Stomach smooth muscle (tissue), 2 donors: Measurements from ENCODE around the gene NME7.
"Not testable (repeated sequence)": the region's sequence is repeated elsewhere in the genome, so short reads cannot be mapped to it uniquely, and the experiment has no call there.

Experiments used
- H3K27ac ChIP-seq: one replicate; pipeline ENCODE4 v1.7.0; 2013; ENCODE audit warnings: mild to moderate bottlenecking, low read length, inconsistent platforms
- H3K27me3 ChIP-seq, 2 donors: one replicate each; pipeline ENCODE4 v1.7.0; 2013; ENCODE audit warnings: low read length in 2 of 2; ENCODE audit not compliant: insufficient read depth in 2 of 2, control insufficient read depth in 1 of 2
- H3K36me3 ChIP-seq, 2 donors: one replicate each; pipeline ENCODE4 v1.7.0; 2013; ENCODE audit warnings: low read length in 2 of 2; ENCODE audit not compliant: control insufficient read depth in 2 of 2, insufficient read depth in 2 of 2
- H3K4me1 ChIP-seq: one replicate; pipeline ENCODE4 v1.7.0; 2013; ENCODE audit warnings: low read length; ENCODE audit not compliant: control insufficient read depth, insufficient read depth
- H3K4me3 ChIP-seq, 2 donors: one replicate each; pipeline ENCODE4 v1.7.0; 2013; ENCODE audit warnings: low read length in 2 of 2
- H3K9ac ChIP-seq, 2 donors: one replicate each; pipeline ENCODE4 v1.7.0; 2013; ENCODE audit warnings: low read length in 2 of 2, mild to moderate bottlenecking in 1 of 2
- H3K9me3 ChIP-seq, 2 donors: one replicate each; pipeline ENCODE4 v1.7.0; 2013; ENCODE audit warnings: low read length in 2 of 2; ENCODE audit not compliant: control insufficient read depth in 2 of 2
- donor health status: healthy.
- donor health status: Pancreatic carcinoma.

NME7 gene

GRCh38 chr1:169305356-169305755, 62.2 kb downstream of the NME7 start:
- Histone ChIP-seq H3K27ac (no peak overlapping the region), H3K4me1 (no peaks in the 10 kb centered on the region), H3K9me3 (no peaks in the 10 kb centered on the region), H3K36me3 (peaks cover 4 to 7% of the 10 kb centered on the region in 2 donors), H3K4me3 (no peak overlapping the region), H3K27me3 (no peaks in the 10 kb centered on the region), H3K9ac (no peak overlapping the region)

GRCh38 chr1:169300854-169301253, 66.7 kb downstream of the NME7 start:
- Histone ChIP-seq H3K27me3 (no peaks in the 10 kb centered on the region), H3K9ac (no peak overlapping the region), H3K9me3 (no peaks in the 10 kb centered on the region), H3K4me3 (no peak overlapping the region), H3K27ac (no peak overlapping the region), H3K36me3 (peaks cover 0 to 4% of the 10 kb centered on the region in 2 donors), H3K4me1 (no peaks in the 10 kb centered on the region)

GRCh38 chr1:169298441-169298840, 69.2 kb downstream of the NME7 start:
- Histone ChIP-seq H3K9me3 (no peaks in the 10 kb centered on the region), H3K27me3 (no peaks in the 10 kb centered on the region), H3K27ac (no peak overlapping the region), H3K4me1 (no peaks in the 10 kb centered on the region), H3K4me3 (no peak overlapping the region), H3K9ac (no peak overlapping the region), H3K36me3 (peaks cover 0 to 4% of the 10 kb centered on the region in 2 donors)

GRCh38 chr1:169295846-169296245, 71.8 kb downstream of the NME7 start:
- Histone ChIP-seq H3K9me3 (no peaks in the 10 kb centered on the region), H3K27me3 (no peaks in the 10 kb centered on the region), H3K27ac (no peak overlapping the region), H3K4me1 (no peaks in the 10 kb centered on the region), H3K9ac (no peak overlapping the region), H3K4me3 (no peak overlapping the region), H3K36me3 (no peaks in the 10 kb centered on the region)

GRCh38 chr1:169295425-169295824, 72.2 kb downstream of the NME7 start:
- Histone ChIP-seq H3K27ac (no peak overlapping the region), H3K36me3 (no peaks in the 10 kb centered on the region), H3K9ac (no peak overlapping the region), H3K27me3 (no peaks in the 10 kb centered on the region), H3K4me1 (no peaks in the 10 kb centered on the region), H3K9me3 (no peaks in the 10 kb centered on the region), H3K4me3 (no peak overlapping the region)

GRCh38 chr1:169289016-169289415, 78.6 kb downstream of the NME7 start:
- Histone ChIP-seq H3K9me3 (no peaks in the 10 kb centered on the region), H3K36me3 (no peaks in the 10 kb centered on the region), H3K27ac (no peak overlapping the region), H3K4me1 (no peaks in the 10 kb centered on the region), H3K4me3 (no peak overlapping the region), H3K27me3 (no peaks in the 10 kb centered on the region), H3K9ac (no peak overlapping the region)

- H3K4me1 ChIP-seq: no peaks in the 10 kb centered on the region
- no peaks in the 10 kb centered on the region for H3K27me3 ChIP-seq
- H3K4me3 ChIP-seq: no peak overlapping the region
- no peak overlapping the region for H3K27ac ChIP-seq
- H3K9me3 ChIP-seq: no peaks in the 10 kb centered on the region
- H3K36me3 ChIP-seq: no peaks in the 10 kb centered on the region
- no peak overlapping the region for H3K9ac ChIP-seq
These were observed 79.6 kb downstream of the NME7 start for GRCh38 chr1:169288011-169288414.

GRCh38 chr1:169287280-169287679, 80.3 kb downstream of the NME7 start:
- Histone ChIP-seq H3K36me3 (no peaks in the 10 kb centered on the region), H3K27me3 (no peaks in the 10 kb centered on the region), H3K4me3 (no peak overlapping the region), H3K9me3 (no peaks in the 10 kb centered on the region), H3K9ac (no peak overlapping the region), H3K27ac (no peak overlapping the region), H3K4me1 (no peaks in the 10 kb centered on the region)

GRCh38 chr1:169281562-169281961, 86.0 kb downstream of the NME7 start:
- not testable (repeated sequence) for H3K4me3 ChIP-seq, H3K27me3 ChIP-seq, H3K36me3 ChIP-seq, H3K4me1 ChIP-seq, H3K9ac ChIP-seq, H3K27ac ChIP-seq, H3K9me3 ChIP-seq

GRCh38 chr1:169271098-169271497, 96.5 kb downstream of the NME7 start:
- no peak overlapping the region for H3K4me3 ChIP-seq
- no peaks in the 10 kb centered on the region for H3K27me3 ChIP-seq
- H3K27ac ChIP-seq: no peak overlapping the region

GRCh38 chr1:169266133-169266532, 101.5 kb downstream of the NME7 start:
- H3K27ac ChIP-seq: no peak overlapping the region
- H3K9ac ChIP-seq: no peak overlapping the region
- H3K36me3 ChIP-seq: no peaks in the 10 kb centered on the region
- no peak overlapping the region for H3K4me3 ChIP-seq
- no peaks in the 10 kb centered on the region for H3K9me3 ChIP-seq
- H3K27me3 ChIP-seq: no peaks in the 10 kb centered on the region
- H3K4me1 ChIP-seq: no peaks in the 10 kb centered on the region

More at GRCh38 chr1:169271098-169271497, 96.5 kb downstream of the NME7 start:
- Histone ChIP-seq H3K9me3 (no peaks in the 10 kb centered on the region), H3K4me1 (no peaks in the 10 kb centered on the region), H3K9ac (no peak overlapping the region), H3K36me3 (no peaks in the 10 kb centered on the region)
